ENCODE data around the gene FAM174A. TPM values are rescaled to one million over a fixed set of nuclear protein-coding genes. Genes with fewer than 3 reads are reported as not detected.

Gene FAM174A
- total and polyA plus RNA-seq, 2 of the 4 experiments (the other 2 are of a cell fraction), result 2.7 to 10.3 TPM

GRCh38 chr5:100502684-100503083 lies 32.5 kb upstream of the FAM174A start:
- no peaks in the 10 kb centered on the region for H3K27me3 ChIP-seq (ENCODE audit: control insufficient read depth, insufficient read depth, low read length)
- ATAC-seq (ENCODE audit: low read depth) (no peak), DNase-seq (no peak)
- WGBS, 2 experiments (ENCODE audit: extremely low coverage in 2 of 2, insufficient read length in 1 of 2), result no CpG with 5 or more reads among the region's 2 CpGs
- no peak overlapping the region for H4K8ac ChIP-seq (ENCODE audit: low read depth in 2 of 2, low read length in 2 of 2)
- H2BK5ac ChIP-seq (ENCODE audit: low read depth, low read length, poor library complexity, severe bottlenecking), result no peak overlapping the region
- no peak overlapping the region for H3K18ac ChIP-seq (ENCODE audit: low read depth, low read length)
- TF ChIP-seq BHLHE40 (IDR thresholded peaks at IDR 0.05; ENCODE audit: low read depth, low read length) (no peak), CEBPB (IDR thresholded peaks at IDR 0.05; ENCODE audit: low read depth, low read length) (no peak), RCOR1 (IDR thresholded peaks at IDR 0.05; ENCODE audit: insufficient replicate concordance, low read length) (no peak), RAD21 (IDR thresholded peaks at IDR 0.05; ENCODE audit: low read length) (no peak), NFE2L2 (IDR thresholded peaks at IDR 0.05; ENCODE audit: low read depth, low read length) (no peak)
- no peak overlapping the region for H4K5ac ChIP-seq (ENCODE audit: low read depth, low read length)
- no peaks in the 10 kb centered on the region for H3K9me3 ChIP-seq (ENCODE audit: control insufficient read depth, insufficient read depth, low read length)
- no peak overlapping the region for H3K9ac ChIP-seq (ENCODE audit: low read depth, low read length)
- H4K20me1 ChIP-seq (ENCODE audit: insufficient read depth, low read length), result no peaks in the 10 kb centered on the region
- no peak overlapping the region for H2AK9ac ChIP-seq (replicated peaks; ENCODE audit: low read depth, low read length, poor library complexity)
- H2BK20ac ChIP-seq (ENCODE audit: low read depth, low read length), result no peak overlapping the region
- no peak overlapping the region for H2AFZ ChIP-seq (replicated peaks; ENCODE audit: low read length, poor library complexity)
- CTCF ChIA-PET, result no interaction called here
- no TSS peak for BruUV-seq (replicated peaks)
- no peak overlapping the region for H3K56ac ChIP-seq (ENCODE audit: extremely low read depth, insufficient read depth, low read length)
- H3K79me1 ChIP-seq (ENCODE audit: low read depth in 1 of 2, low read length in 2 of 2), result no peaks in the 10 kb centered on the region
- H2AK5ac ChIP-seq (ENCODE audit: low read depth, low read length), result no peak overlapping the region
- no peak overlapping the region for H4K91ac ChIP-seq (ENCODE audit: insufficient read depth, low read depth, low read length)
- intact Hi-C loops (cut with micrococcal nuclease) (no loop called here), dilution Hi-C loops (cut with HindIII; ENCODE audit: low sequenced_read_pairs, unreplicated experiment) (no loop called here), in situ Hi-C loops (cut with MboI; ENCODE audit: low sequenced_read_pairs) (no loop called here)
- H3K4me3 ChIP-seq (ENCODE audit: insufficient read depth, low read depth, low read length), result no peak overlapping the region
- H3K23ac ChIP-seq (ENCODE audit: low read depth, low read length), result no peak overlapping the region
- H3K4ac ChIP-seq (ENCODE audit: low read depth, low read length), result no peak overlapping the region
- H3K4me1 ChIP-seq (ENCODE audit: control insufficient read depth, insufficient read depth, low read length), result no peaks in the 10 kb centered on the region
- no peak overlapping the region for H3K14ac ChIP-seq (replicated peaks; ENCODE audit: low read depth, low read length)
- POLR2A ChIA-PET (ENCODE audit: unreplicated experiment), result no interaction called here
- H3K27ac ChIP-seq (ENCODE audit: insufficient read depth, low read length), result no peak overlapping the region
- no peak overlapping the region for H2BK120ac ChIP-seq (ENCODE audit: low read depth, low read length)
- H3K36me3 ChIP-seq (ENCODE audit: control insufficient read depth, insufficient read depth, low read length), result no peaks in the 10 kb centered on the region
- no peak overlapping the region for H3K4me2 ChIP-seq (ENCODE audit: low read depth, low read length)
- H3K9me1 ChIP-seq (ENCODE audit: insufficient read depth, low read length), result no peaks in the 10 kb centered on the region
- no peak overlapping the region for H2BK15ac ChIP-seq (ENCODE audit: low read depth, low read length)
